Adrenal gland (tissue), 5 donors: ENCODE results near the gene RNH1.

Experiments used
- POLR2A ChIP-seq, 2 donors: fragments of 450-650 bp; IDR thresholded peaks; one replicate each; pipeline ENCODE4 v1.6.1; 2017; ENCODE audit warnings: antibody characterized with exemption in 2 of 2, mild to moderate bottlenecking in 2 of 2, moderate library complexity in 1 of 2
- TF ChIP-seq, protein P1 (sequence below), 6 experiments: fragments of 450-650 bp in 4 of 6; fragments of 200-600 bp in 2 of 6; sonication (generic) in 1 of 6; IDR thresholded peaks; 1 replicate in 5 of 6; 2 replicates in 1 of 6; pipeline versions ENCODE4 v1.5.1 to v1.8.0; 2016 to 2021; ENCODE audit warnings: antibody characterized with exemption in 6 of 6, mild to moderate bottlenecking in 2 of 6, moderate library complexity in 1 of 6
- donor health status: DM: no; HTN: no; CAD: no.

DNA sequence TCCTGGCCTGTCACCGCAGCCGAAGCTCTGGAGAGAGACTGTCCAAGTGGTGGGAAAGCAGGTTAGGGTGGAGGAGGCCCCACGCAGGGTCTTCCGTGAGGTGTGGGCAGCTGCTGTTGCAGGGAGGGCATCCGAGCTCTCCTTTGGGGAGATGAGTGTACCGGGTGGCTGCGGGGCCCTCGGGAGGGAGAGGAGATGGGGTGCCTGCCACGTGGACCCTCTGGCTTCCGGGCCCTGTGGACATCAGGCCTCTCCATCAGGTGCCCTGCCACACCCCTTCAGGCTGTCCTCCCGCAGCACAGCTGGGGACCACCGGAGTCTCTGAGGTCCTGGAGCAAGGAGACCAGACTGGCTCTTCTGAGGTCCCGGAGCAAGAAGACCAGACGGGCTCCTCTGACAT, 55.3 kb downstream of the RNH1 start:
- TF ChIP-seq, protein P1, sequence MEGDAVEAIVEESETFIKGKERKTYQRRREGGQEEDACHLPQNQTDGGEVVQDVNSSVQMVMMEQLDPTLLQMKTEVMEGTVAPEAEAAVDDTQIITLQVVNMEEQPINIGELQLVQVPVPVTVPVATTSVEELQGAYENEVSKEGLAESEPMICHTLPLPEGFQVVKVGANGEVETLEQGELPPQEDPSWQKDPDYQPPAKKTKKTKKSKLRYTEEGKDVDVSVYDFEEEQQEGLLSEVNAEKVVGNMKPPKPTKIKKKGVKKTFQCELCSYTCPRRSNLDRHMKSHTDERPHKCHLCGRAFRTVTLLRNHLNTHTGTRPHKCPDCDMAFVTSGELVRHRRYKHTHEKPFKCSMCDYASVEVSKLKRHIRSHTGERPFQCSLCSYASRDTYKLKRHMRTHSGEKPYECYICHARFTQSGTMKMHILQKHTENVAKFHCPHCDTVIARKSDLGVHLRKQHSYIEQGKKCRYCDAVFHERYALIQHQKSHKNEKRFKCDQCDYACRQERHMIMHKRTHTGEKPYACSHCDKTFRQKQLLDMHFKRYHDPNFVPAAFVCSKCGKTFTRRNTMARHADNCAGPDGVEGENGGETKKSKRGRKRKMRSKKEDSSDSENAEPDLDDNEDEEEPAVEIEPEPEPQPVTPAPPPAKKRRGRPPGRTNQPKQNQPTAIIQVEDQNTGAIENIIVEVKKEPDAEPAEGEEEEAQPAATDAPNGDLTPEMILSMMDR (IDR thresholded peaks at IDR 0.05): no peak
- no peak for TF ChIP-seq POLR2A (IDR thresholded peaks at IDR 0.05)
